Fibroblast of lung (primary cell): ENCODE results near the gene TP53INP2. TPM values are rescaled to one million over a fixed set of nuclear protein-coding genes. Genes with fewer than 3 reads are reported as not detected.

ENCODE experiments used
- DNase-seq, 2 donors: peaks; one replicate each; pipeline versions ENCODE4 v3.0.0 to v3.0.0-alpha.2; 2010; ENCODE audit warnings: low read depth in 2 of 2
- H2AFZ ChIP-seq: 2 replicates; pipeline ENCODE4 v1.5.1; 2012; ENCODE audit warnings: low read length, control low read depth, inconsistent platforms
- H3K27ac ChIP-seq: 2 replicates; pipeline ENCODE4 v1.5.1; 2011; ENCODE audit warnings: low read length, control low read depth; ENCODE audit not compliant: insufficient read depth
- H3K27me3 ChIP-seq: 2 replicates; pipeline ENCODE4 v1.5.1; 2011; ENCODE audit warnings: mild to moderate bottlenecking, low read length; ENCODE audit not compliant: control insufficient read depth, insufficient read depth
- H3K36me3 ChIP-seq: 2 replicates; pipeline ENCODE4 v1.5.1; 2011; ENCODE audit warnings: low read length; ENCODE audit not compliant: control insufficient read depth, insufficient read depth
- H3K4me1 ChIP-seq: 2 replicates; pipeline ENCODE4 v1.5.1; 2011; ENCODE audit warnings: low read length; ENCODE audit not compliant: control insufficient read depth, insufficient read depth; ENCODE audit errors: extremely low read depth
- H3K4me2 ChIP-seq: 2 replicates; pipeline ENCODE4 v1.5.1; 2011; ENCODE audit warnings: low read length, control low read depth; ENCODE audit not compliant: insufficient read depth; ENCODE audit errors: extremely low read depth
- H3K4me3 ChIP-seq, 4 experiments: fragments of 200-600 bp in 1 of 4; sonication (generic) in 1 of 4; replicated peaks in 1 of 4; 2 replicates each; pipeline ENCODE4 v1.5.1; 2011 to 2016; ENCODE audit warnings: low read length in 4 of 4, low read depth in 3 of 4, mild to moderate bottlenecking in 3 of 4, control low read depth in 2 of 4, inconsistent platforms in 1 of 4, mixed read lengths in 1 of 4; ENCODE audit not compliant: insufficient read depth in 1 of 4; ENCODE audit errors: control extremely low read depth in 1 of 4
- H3K79me2 ChIP-seq: 2 replicates; pipeline ENCODE4 v1.5.1; 2012; ENCODE audit warnings: mild to moderate bottlenecking, low read length, inconsistent platforms; ENCODE audit not compliant: control insufficient read depth, insufficient read depth
- H3K9ac ChIP-seq: 2 replicates; pipeline ENCODE4 v1.5.1; 2011; ENCODE audit warnings: mild to moderate bottlenecking, low read length, control low read depth; ENCODE audit not compliant: insufficient read depth
- H3K9me3 ChIP-seq: 2 replicates; pipeline ENCODE4 v1.5.1; 2012; ENCODE audit warnings: low read depth, low read length; ENCODE audit not compliant: control insufficient read depth, insufficient read depth
- H4K20me1 ChIP-seq: 2 replicates; pipeline ENCODE4 v1.5.1; 2011; ENCODE audit warnings: low read length; ENCODE audit not compliant: control insufficient read depth, insufficient read depth; ENCODE audit errors: extremely low read depth
- CTCF ChIP-seq, 2 donors: IDR thresholded peaks in 1 of 2; conservative IDR thresholded peaks in 1 of 2; 1 replicate in 1 of 2; 2 replicates in 1 of 2; pipeline ENCODE4 v1.5.1; 2011 to 2012; ENCODE audit warnings: low read length in 2 of 2, control low read depth in 1 of 2, inconsistent platforms in 1 of 2, low read depth in 1 of 2, mild to moderate bottlenecking in 1 of 2
- EZH2 ChIP-seq: IDR thresholded peaks from 2 replicates; pipeline ENCODE4 v1.5.1; 2012; ENCODE audit warnings: low read length, control low read depth, mild to moderate bottlenecking; ENCODE audit errors: missing control alignments
- polyA plus RNA-seq, 2 donors: library from polyadenylated mRNA; depleted of rRNA in 1 of 2; stranded (reverse) in 1 of 2; unstranded in 1 of 2; fragments of >200 nt; gene quantifications; 2 replicates each; pipeline ENCODE4 v1.2.1, GENCODE V29; 2011 to 2012; ENCODE audit warnings: missing spikeins in 1 of 2
- total RNA-seq: library from RNA; depleted of rRNA; stranded (reverse); fragments of >200 nt; gene quantifications from 2 replicates; pipeline ENCODE4 v1.2.1, GENCODE V29; 2014

TP53INP2 gene
- total and polyA plus RNA-seq, 2 donors (not counting 1 experiment from before 2014, with no cell fraction given): 6.4 to 9.8 TPM

GRCh38 chr20:34743039-34743438 is 38.9 kb downstream of the TP53INP2 start:
- Histone ChIP-seq H3K4me1 (no peaks in the 10 kb centered on the region), H2AFZ (no peak overlapping the region), H4K20me1 (no peaks in the 10 kb centered on the region), H3K27ac (no peak overlapping the region), H3K9ac (no peak overlapping the region), H3K36me3 (peaks cover 13% of the 10 kb centered on the region), H3K27me3 (no peaks in the 10 kb centered on the region), H3K4me2 (no peak overlapping the region), H3K4me3 (no peak overlapping the region), H3K9me3 (no peaks in the 10 kb centered on the region), H3K79me2 (no peaks in the 10 kb centered on the region)
- DNase-seq: no peak
- no peak for TF ChIP-seq EZH2
- TF ChIP-seq CTCF (conservative IDR thresholded peaks at IDR 0.05 in 1 of 2, IDR thresholded peaks at IDR 0.05 in 1 of 2; ENCODE audit: low read depth in 1 of 2, low read length in 2 of 2): no peak

DNA sequence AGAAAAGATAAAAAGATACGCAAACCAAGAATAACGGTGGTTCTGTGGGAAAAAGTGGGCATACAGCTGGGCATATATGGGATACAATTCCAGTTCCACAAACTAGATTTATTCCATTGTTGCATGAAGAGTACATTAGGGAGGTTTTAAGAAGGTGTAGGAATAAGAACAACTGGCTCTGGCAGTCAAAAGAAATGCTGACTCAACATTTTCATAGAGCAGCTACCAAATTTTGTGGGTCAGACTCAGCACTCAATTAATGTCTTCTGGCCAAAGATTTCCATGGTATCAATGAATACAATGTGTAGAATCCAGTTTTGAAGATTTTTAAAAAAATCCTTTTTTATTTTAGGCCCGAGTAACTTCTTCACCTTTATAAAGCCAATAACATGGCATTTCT is 40.2 kb downstream of the TP53INP2 start:
- no peaks in the 10 kb centered on the region for H3K9me3 ChIP-seq
- H4K20me1 ChIP-seq: no peaks in the 10 kb centered on the region
- peaks cover 13% of the 10 kb centered on the region for H3K36me3 ChIP-seq
- no peak for DNase-seq
- no peak overlapping the region for H2AFZ ChIP-seq
- no peak overlapping the region for H3K27ac ChIP-seq
- H3K4me2 ChIP-seq: no peak overlapping the region
- no peaks in the 10 kb centered on the region for H3K4me1 ChIP-seq
- no peak for TF ChIP-seq EZH2
- H3K27me3 ChIP-seq: no peaks in the 10 kb centered on the region
- no peak overlapping the region for H3K9ac ChIP-seq
- no peaks in the 10 kb centered on the region for H3K79me2 ChIP-seq
- H3K4me3 ChIP-seq: no peak overlapping the region

GRCh38 chr20:34744847-34745246 is 40.7 kb downstream of the TP53INP2 start:
- H3K27me3 ChIP-seq: no peaks in the 10 kb centered on the region

More at GRCh38 chr20:34744847-34745246, 40.7 kb downstream of the TP53INP2 start:
- no peaks in the 10 kb centered on the region for H3K79me2 ChIP-seq
- H3K36me3 ChIP-seq: peaks cover 17% of the 10 kb centered on the region
- no peaks in the 10 kb centered on the region for H3K4me1 ChIP-seq
- DNase-seq: no peak
- H3K4me3 ChIP-seq: no peak overlapping the region
- H4K20me1 ChIP-seq: no peaks in the 10 kb centered on the region
- no peak overlapping the region for H3K9ac ChIP-seq
- TF ChIP-seq EZH2: no peak
- no peak for TF ChIP-seq CTCF (conservative IDR thresholded peaks at IDR 0.05 in 1 of 2, IDR thresholded peaks at IDR 0.05 in 1 of 2; ENCODE audit: low read depth in 1 of 2, low read length in 2 of 2)
- no peak overlapping the region for H3K27ac ChIP-seq
- no peak overlapping the region for H3K4me2 ChIP-seq
- no peak overlapping the region for H2AFZ ChIP-seq
- H3K9me3 ChIP-seq: no peaks in the 10 kb centered on the region
